ENCODE results near the gene BNIP3. TPM values are rescaled to one million over a fixed set of nuclear protein-coding genes. Genes with fewer than 3 reads are reported as not detected.
A peak's percentile ranks its signal among the peaks of the same experiment; 100 is the strongest.
"Not testable (repeated sequence)": the region's sequence is repeated elsewhere in the genome, so short reads cannot be mapped to it uniquely, and the experiment has no call there.

The BNIP3 gene
- total RNA-seq, 1 donor from 2014 or later, result 89.3 TPM

DNA sequence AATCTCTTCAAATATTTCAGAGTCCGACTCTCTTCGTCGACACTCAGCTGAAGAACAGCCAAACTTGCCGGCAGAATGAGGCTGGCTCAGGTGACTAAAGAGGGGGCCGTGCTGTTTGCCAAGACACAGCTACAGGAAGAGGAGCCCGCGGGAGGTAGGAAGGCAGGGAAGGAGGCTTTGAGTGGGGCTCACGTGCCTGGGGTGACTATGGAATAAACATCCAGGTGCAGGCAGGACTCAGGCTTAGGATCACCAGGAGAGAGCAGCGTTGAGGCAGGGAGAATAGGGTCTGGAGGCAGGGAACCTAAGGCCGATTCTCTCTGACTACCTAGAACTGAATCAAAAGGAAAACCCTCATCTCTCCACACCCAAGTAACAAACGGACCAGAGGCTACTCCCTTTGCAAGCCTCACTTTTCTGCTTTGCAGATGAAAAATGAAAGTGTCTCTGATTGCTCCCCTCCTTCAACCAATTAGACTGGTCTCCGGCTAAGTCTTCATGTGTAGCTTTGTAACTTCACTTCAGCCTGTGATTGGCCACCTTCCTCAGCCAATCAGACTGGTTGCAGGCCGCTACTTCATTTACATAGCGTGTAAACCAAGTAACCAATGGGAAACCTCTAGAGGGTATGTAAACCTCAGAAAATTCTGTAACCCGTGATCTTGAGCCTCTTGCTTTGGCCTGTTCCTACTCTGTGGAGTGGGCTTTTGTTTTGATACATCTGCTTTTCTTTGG, 19.7 kb upstream of the BNIP3 start:
- no peak for DNase-seq

DNA sequence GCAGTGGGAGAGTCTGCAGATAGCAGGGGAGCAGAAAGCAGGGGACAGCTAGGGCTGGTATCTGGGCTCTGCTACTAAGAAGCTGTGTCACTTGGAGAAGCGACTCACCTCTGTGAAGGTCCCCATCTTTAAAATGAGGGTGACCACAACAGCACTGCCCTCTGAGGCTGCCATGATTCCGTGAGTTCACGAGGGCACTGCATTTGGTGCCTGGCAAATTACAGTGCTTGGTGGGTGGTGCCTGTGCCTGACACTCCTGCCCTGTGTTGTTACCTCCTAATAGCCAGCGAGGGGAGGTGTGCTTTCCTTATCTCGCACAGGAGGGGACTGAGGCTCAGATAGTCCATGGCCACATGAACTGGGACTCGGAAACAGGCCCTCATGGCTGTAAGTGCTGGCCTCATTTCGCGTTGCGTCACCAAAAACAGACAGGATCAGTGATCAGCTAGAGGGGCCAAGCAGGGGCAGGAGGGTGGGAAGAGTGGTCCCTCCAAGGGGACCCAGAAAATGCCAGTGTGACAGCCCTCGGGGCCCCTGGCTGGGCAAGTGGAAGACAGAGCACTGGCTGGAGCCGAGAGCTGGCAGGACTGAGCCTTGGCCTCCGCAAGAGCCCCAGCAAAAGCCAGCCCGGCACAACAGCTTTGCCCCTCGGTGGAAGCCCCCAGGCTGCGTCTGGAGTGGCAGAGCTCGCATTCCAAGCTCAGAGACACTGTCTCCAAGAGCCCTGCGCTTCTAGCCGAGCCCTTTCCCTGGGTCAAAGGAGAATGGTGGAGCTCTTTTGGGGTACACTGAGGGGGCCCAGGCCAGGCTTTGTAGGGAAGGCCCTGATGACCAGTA, 17.3 kb upstream of the BNIP3 start:
- DNase-seq, result no peak

DNA sequence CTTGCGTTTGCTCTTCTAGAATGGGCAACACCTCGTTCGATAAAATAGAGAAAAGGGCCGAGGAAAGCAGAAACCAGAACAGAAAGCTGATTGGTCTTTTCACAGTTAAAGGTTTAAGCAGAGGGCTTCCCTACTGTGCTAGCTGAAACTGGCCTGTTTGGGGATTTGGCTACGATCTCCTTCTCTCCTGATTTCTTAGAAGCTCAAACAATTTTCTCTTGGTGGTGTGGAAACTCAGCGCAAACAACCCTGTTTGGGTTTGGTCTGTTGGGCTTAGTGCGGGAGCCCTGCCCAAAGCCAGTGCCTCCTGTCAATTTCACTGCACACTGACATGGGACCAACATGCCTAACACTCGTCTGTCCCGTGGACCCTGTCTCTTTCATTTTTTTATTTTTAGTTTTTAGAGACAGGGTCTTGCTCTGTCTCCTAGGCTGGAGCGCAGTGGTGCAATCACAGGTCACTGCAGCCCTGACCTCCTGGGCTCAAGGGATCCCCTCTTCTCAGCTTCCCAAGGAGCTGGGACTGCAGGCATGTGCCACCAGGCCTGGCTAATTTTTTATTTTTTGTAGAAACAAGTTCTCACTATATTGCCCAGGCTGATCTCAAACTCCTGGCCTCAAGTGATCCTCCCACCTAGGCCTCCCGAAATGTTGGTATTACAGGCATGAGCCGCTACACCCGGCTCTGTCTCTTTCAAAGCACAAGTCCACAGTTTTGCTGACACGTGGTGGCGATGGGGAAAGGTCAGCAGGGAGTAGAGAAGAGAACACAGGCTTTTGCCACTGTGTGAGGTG, 16.5 kb upstream of the BNIP3 start:
- no peak for DNase-seq

DNA sequence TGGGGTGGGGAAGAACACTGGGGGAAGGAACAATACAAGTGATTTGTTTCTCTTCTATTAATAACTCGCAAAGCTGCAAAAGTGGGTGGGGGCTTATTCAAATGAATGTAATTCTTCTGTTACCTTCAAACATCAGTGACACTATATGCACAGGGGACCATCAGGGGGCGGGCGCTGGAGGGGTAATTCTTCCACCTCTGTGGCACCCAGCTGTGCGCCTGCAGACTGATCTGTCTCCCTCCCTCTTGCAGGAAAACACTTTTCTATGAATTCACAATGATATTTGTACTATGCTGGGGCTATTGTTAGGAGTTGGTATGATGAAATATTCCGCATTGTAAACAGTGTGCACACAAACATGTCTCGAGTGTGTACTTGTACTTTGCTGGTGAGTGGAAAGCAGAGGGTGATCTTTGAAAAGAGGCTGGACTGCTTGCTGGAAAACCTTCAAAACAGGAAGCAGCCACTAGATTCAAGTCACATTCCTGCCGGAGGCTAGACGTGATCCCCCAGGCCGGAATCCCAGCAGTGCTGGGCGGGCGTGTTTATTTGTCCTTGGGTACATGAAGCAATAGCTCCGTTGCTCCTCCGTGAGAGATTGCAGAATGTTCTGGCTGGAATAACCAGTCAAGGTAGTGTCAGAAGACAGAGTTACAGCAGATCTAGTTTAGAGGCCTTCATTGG, 15.8 kb upstream of the BNIP3 start:
- DNase-seq, result peak; percentile 70

DNA sequence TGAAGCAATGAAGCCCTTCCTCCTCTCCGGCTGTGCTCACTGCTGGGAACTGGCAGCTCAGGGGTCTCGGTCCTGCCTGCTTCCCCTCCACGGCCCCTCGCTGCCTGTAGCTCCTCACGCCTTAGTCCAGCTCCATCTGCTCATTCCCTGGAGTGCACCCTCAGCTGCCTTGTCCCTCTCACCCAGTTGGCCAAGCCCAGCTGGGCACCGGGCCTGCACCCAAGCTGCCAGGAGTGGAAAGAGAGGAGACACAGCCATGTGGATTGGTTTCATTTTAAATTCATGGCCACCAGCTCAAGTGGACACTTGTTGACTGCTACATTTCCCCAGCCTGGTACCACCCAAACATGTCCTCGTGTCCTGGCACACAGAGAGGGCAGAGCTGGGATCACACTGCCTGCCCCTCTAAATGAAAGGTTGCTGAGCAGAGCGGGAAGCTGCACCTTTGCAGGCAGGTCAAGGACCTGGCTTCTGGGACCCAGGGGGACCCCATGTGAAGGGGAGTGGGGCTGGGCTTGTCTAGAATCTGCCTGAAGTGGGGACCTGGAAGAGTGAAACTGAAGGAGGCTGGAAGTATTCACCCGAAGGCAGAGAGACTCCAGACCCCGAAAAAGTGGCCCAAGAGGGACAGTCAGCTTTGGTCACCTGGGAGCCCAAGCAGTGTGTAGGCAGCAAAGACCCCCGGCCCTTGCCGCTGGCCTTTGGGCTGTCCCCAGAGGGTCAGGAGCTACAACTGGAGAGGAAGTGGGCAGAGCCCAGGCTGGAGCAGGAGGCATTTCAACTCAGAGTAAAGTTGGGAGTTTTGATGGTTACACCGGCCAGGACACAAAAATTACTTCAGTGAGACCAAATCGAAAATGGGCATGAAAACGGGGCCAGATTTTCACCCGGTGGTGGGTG, 15.0 kb upstream of the BNIP3 start:
- peak; percentile 57 for DNase-seq

DNA sequence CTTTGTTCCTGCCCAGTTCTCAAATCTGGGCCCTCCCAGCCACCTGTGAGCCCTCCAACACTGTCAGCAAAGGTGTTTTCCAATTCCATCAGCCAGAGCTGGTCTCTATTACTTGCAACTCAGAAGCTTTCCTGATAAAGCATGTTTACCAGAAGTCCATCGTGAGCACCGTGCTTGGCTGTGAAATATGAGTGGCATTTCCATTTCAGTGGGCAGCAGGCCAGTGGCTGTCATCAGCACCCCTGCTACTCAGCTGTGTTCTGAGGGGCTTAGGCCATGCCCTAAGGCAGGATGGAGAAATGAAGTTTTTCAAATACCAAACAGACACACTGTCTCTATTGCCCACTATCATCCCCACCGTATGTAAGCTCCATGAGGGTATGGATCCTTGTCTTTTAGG, 12.7 kb upstream of the BNIP3 start:
- DNase-seq, result peak; percentile 43

DNA sequence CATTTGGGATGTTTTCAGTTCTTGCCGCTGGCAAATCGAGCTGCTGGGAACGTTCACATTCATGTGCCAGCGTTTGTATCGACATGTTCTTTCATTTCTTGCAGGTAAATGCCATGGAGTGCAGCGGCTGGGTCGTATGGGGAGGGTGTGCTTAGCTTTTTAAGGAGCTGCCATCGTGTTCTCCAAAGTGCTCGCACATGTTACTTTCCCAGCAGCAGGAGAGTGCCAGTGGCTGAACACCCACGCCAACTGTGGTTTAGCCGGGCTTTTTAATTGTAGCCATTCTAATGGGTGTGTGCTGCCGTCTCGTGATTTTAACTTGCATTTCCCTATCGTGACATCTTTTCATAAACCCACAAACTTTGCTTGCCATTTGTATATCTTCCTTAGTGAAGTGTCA, 11.6 kb upstream of the BNIP3 start:
- DNase-seq, result no peak

DNA sequence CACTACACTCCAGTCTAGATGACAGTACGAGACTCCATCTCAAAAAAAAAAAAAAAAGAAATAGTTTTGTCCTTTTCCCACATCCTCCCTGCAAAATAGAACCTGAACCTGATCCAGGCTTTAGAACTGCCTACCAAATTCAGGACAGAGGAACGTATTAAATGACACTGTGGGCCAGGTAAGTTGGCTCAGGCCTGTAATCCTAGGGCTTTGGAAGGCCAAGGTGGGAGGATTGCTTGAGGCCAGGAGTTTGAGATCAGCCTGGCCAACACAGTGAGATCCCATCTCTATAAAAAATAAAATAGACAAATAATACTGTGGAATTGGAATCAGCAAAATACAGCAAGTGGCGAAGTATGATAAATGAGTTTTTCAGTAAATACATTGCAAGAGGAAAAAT, 10.0 kb upstream of the BNIP3 start:
- no peak for DNase-seq

DNA sequence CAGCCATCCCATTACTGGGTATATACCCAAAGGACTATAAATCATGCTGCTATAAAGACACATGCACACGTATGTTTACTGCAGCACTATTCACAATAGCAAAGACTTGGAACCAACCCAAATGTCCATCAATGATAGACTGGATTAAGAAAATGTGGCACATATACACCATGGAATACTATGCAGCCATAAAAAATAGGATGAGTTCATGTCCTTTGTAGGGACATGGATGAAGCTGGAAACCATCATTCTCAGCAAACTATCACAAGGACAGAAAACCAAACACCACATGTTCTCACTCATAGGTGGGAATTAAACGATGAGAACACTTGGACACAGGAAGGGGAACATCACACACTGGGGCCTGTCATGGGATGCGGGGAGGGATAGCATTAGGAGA, 6.1 kb upstream of the BNIP3 start:
- not testable (repeated sequence) for DNase-seq

DNA sequence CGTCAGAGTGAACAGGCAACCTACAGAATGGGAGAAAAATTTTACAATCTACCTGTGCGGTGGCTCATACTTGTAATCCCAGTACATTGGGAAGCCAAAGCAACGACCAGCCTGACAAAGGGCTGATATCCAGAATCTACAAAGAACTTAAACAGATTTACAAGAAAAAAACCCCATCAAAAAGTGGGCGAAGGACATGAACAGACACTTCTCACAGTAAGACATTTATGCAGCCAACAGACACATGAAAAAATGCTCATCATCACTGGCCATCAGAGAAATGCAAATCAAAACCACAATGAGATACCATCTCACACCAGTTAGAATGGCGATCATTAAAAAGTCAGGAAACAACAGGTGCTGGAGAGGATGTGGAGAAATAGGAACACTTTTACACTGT, 5.6 kb upstream of the BNIP3 start:
- DNase-seq, result not testable (repeated sequence)

DNA sequence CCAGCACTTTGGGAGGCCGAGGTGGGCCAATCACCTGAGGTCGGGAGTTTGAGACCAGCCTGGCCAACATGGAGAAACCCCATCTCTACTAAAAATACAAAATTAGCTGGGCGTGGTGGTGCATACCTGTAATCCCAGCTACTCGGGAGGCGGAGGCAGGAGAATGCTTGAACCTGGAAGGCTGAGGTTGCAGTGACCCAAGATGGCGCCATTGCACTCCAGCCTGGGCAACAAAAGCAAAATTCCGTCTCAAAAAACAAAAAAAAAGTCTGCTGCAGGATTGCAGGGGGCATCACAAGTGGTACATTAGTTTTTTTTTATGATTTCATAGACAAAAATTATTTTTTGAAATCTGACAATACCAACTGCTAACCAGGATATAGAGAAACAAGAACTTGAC, 5.1 kb upstream of the BNIP3 start:
- not testable (repeated sequence) for DNase-seq

DNA sequence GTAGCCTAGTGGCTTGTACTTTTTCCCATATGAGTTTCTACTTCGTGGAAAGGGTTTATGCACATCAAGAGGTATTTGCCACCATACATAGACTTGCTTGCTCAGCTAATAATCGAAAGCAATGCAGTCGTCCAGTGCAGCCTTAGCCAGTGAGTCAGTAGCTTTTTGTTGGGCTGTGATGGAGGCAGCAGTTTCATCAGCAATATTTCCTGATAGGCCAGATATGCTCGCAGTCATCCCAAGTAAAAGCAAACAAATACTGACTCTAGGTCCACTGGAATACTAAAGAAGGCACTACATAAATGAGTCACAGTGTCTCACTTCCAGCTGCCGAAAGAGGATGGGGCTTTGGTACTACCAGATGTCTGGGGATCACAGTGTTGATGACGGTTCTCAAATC, 2.1 kb upstream of the BNIP3 start:
- DNase-seq, result no peak

DNA sequence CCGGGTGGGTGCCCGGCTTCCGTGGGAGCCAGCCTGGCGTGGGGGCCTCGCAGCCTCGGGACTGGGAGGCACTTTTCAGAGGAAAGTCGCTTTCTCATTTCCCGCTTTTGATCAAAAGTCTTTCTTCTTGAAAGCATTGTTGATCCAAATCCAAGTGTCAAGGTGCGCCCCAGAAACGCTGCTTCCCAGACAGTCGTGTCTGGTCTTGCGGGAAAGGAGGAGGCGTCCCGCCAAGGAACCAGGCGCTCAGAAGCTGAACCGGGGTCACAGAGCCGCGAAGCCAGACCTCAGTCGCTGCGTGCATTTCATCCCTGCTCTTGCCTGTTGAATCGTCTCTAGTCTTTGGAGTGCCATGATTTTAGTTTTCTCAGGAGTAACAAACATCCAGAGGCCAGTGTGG, 1.1 kb upstream of the BNIP3 start:
- no peak for DNase-seq

DNA sequence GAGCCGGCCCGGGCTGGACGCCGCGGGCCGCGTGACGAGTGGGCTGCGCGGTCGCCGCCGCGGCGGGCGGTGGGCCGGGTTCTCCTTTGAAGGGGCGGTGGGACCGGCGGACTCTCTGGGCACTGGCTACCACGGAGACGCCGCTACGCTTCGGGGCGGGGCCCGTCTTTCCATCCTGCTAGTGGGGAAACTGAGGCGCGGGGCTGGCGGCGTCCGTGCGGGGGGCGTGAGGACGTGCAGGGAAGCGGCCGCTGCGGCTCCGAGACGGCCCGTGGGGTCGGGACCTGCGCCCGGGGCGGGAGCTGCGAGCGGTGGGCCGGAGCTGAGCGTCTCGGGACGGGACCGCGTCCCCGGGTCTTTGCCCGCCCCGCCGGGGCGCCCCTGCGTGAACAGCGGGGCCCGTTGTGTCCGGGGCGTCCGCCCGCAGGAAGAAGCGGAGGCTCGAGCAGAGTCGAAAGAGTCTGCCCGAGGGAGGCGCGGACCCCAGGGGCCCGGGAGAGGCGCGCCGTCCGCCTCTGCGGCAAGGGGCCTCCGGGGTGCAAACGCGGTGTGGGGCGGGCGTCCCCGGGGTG, 548 bp upstream of the BNIP3 start:
- DNase-seq, result no peak

DNA sequence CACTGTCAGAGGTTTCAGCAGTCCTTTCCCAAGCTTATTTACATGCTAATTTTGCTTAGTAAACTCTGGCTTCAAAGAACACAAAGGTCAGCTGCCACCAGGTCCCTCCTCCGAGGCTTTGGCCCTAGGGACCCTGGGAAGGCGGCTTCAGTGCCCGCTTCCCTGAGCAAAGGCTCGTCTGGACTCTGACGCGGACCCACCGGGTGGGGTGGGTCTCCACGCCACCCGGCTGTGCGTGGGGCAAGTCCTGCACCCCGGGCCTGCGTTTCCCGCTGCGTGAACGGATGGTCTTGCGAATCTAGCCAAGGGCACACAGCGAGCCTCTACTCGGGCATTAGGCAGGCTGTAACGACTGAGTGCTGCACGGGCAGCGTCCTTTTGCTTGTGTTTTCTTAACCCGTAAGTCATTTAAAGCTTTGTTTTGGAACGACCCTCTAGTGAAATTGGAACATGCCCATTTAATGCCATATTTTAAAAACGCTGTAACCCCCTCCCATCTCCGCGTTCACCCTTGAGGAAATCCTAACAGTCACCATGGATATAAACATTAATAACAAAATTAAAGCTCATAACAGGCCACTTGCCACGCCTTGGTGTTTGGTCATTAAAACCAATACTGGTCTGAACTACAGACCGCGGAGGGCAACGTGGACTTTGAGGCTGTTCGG, 828 bp downstream of the BNIP3 start:
- no peak for DNase-seq

DNA sequence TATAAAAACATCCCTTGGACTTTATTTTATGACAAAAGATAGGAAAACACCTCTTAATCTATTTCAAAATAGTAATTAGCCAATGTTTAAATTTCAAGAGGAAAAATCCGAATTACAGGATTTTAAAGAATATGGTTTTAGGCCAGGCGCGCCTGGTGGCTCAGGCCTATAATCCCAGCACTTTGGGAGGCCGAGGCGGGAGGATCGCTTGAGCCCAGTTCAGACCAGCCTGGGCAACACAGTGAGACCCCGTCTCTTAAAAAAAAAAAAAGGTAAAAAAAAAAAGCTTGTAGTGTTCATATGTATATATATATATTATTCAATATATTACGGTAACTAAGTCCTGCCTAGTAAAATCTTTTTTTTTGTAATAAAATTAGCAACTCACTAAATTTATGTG, 1.4 kb downstream of the BNIP3 start:
- no peak for DNase-seq

DNA sequence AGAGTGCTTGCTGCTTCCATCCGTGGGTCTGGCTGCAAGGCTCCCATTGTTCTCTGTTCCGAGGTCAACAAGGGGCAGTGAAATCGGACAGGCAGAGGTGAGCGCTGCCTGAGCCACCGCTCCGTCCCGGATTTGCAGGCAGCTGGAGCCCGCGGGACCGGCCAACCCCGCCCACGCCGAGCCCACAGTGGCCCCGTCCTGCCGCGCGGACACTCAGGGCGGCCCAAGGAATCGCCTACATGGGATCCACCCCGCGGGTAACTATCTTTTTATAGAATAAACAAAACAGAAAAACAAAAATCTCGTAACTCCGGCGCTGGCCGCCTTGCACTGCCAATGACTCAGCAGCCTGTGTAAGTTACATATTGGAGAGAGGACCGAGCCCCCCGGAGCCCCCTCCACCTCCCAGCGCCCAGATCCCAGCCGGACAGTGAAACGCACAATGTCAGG, 1.9 kb downstream of the BNIP3 start:
- DNase-seq, result no peak

DNA sequence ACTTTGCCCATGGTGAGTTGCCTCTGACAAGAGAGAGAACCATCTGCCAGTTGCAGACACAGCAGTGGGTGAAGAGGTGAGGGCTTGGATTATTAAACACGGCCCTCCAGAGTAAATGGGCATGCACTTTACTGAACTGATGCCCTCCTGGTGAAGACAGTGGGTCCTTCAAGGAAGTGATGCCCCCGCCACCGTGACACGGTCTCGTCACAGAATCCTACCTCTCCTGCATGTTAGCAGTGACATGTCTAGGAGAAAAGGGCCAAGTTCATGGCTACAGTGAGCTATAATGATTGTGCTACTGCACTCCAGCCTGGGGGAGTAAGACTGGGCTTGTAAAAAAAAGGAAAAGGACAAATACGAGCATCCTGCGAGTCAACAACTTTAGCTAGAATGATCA, 2.4 kb downstream of the BNIP3 start:
- no peak for DNase-seq

DNA sequence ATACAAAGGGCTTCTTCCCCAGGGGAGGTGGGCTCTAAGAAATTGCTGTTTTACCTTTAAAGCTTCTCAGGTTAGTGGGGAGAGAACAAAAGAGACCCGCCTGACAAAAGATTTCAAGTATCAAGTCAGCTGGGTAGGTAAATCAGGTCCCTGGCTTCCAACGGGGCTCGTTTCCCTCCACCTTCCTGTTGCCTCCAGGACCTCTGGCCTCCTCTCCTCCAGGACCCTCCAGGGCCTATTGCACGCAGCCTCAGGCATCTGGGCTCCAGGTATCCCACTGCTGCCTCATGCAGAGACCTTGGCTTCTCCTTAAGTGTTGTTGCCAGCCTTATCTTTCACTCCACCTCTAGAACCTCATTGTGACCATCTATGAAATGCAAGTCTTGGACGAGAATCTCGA, 2.9 kb downstream of the BNIP3 start:
- DNase-seq, result no peak

DNA sequence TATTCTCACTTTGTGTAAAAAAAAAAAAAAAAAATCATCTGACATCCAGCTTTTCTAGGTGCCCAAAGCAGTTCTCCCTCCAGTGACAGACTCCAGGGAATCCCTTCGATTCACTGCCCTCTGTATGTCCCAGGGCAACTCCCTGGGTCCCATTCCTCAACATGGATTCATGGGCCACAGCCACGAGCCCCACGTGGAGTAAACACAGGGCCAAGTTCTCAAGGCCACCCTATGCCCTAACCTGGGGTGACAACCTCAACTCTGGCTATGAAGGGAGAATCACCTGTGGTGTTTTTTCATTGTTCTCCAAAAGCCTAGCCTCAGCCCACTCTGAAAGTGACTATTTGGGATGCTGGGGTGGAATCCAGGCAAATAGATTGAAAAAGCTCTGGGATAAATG, 3.4 kb downstream of the BNIP3 start:
- no peak for DNase-seq

All from tongue (tissue), 2 donors.